Measurements from ENCODE around the gene UBE2E1. TPM values are rescaled to one million over a fixed set of nuclear protein-coding genes. Genes with fewer than 3 reads are reported as not detected.

The UBE2E1 gene
- total and polyA plus RNA-seq, 2 experiments from 2014 or later: 39.9 to 120 TPM

- H3K79me2 ChIP-seq (replicated peaks; ENCODE audit: insufficient read depth): peaks cover 99% of the 10 kb centered on the region
- no peak for TF ChIP-seq NANOG (IDR thresholded peaks at IDR 0.05; ENCODE audit: borderline replicate concordance)
- no peak for TF ChIP-seq CTCF (conservative IDR thresholded peaks at IDR 0.05; ENCODE audit: low read depth in 2 of 2)
- TF ChIP-seq ZNF462 (CRISPR knock-in tag; IDR thresholded peaks at IDR 0.05): no peak
- TF ChIP-seq ETS1 (IDR thresholded peaks at IDR 0.05): no peak
- no peak for TF ChIP-seq ZNF114 (CRISPR knock-in tag; IDR thresholded peaks at IDR 0.05)
- TF ChIP-seq JUNB (IDR thresholded peaks at IDR 0.05; ENCODE audit: unreplicated experiment): no peak
- no peak for TF ChIP-seq CREB1 (CRISPR knock-in tag; IDR thresholded peaks at IDR 0.05; ENCODE audit: low read depth)
- TF ChIP-seq POLR2AphosphoS5 (IDR thresholded peaks at IDR 0.05; ENCODE audit: low read depth): no peak
- peaks cover 24% of the 10 kb centered on the region; the same call in 1 of the 2 replicates for H4K20me1 ChIP-seq (replicated peaks; ENCODE audit: insufficient read depth)
- Mint-ChIP-seq H3K27ac (no peak overlapping the region), H3K4me1 (peaks cover 63% of the 10 kb centered on the region), H3K9me3 (no peaks in the 10 kb centered on the region), H3K27me3 (ENCODE audit: insufficient read depth, low read depth, poor library complexity) (peaks cover 9% of the 10 kb centered on the region), H3K36me3 (ENCODE audit: low read depth) (peaks cover 7% of the 10 kb centered on the region; the same call in 1 of the 3 replicates), H3K4me3 (no peak overlapping the region)
- H2AFZ ChIP-seq: no peak overlapping the region
- H3K27ac ChIP-seq (ENCODE audit: low read depth): no peak overlapping the region; the same call in 1 of the 2 replicates
- H3K4me3 ChIP-seq: no peak overlapping the region
- no peaks in the 10 kb centered on the region for H3F3A ChIP-seq (replicated peaks; ENCODE audit: low read depth)
- no peak for DNase-seq (ENCODE audit: low spot score)
- no peak for ATAC-seq
- H3K9me2 ChIP-seq (ENCODE audit: insufficient read depth): no peaks in the 10 kb centered on the region
- peaks cover 11% of the 10 kb centered on the region for H3K4me1 ChIP-seq (ENCODE audit: insufficient read depth)
- no peak overlapping the region for H3K4me2 ChIP-seq
- H3K36me3 ChIP-seq (ENCODE audit: insufficient read depth): no peaks in the 10 kb centered on the region
- H3K27me3 ChIP-seq (ENCODE audit: insufficient read depth): no peaks in the 10 kb centered on the region
Observed at GRCh38 chr3:23832523-23832922, 26.8 kb downstream of the UBE2E1 start.

All from GM23338 (cell line).